ENCODE data around the gene C1GALT1C1L.
A peak's percentile ranks its signal among the peaks of the same experiment; 100 is the strongest.
"Not testable (repeated sequence)": the region's sequence is repeated elsewhere in the genome, so short reads cannot be mapped to it uniquely, and the experiment has no call there.

Gene C1GALT1C1L

GRCh38 chr2:43653506-43653905, 22.7 kb downstream of the C1GALT1C1L start:
- DNase-seq (ENCODE audit: low read depth): no peak

GRCh38 chr2:43648994-43649701, 27.1 kb downstream of the C1GALT1C1L start:
- DNase-seq (ENCODE audit: low read depth): no peak

DNA sequence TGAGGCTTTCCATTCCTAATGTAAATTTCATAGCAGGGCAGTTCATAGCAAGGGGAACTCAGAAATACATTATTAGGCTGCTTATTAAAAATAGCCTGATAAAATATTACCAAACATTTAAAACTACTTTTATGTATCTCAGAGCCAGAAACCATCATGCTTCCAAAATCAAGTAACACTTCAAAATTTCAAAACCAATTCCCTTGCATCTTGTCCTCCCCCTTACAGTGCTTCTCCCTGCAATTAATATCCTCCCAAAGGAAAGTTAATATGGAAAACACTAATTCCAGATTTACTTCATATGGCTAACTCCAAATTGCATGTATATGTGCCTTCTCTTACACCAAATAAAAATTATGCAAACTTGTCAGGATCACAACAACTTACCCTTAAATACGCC, 32.5 kb downstream of the C1GALT1C1L start:
- no peak for DNase-seq (ENCODE audit: low read depth)

- no peak for DNase-seq (ENCODE audit: low read depth)
Measured at GRCh38 chr2:43642363-43642762, 33.9 kb downstream of the C1GALT1C1L start.

DNA sequence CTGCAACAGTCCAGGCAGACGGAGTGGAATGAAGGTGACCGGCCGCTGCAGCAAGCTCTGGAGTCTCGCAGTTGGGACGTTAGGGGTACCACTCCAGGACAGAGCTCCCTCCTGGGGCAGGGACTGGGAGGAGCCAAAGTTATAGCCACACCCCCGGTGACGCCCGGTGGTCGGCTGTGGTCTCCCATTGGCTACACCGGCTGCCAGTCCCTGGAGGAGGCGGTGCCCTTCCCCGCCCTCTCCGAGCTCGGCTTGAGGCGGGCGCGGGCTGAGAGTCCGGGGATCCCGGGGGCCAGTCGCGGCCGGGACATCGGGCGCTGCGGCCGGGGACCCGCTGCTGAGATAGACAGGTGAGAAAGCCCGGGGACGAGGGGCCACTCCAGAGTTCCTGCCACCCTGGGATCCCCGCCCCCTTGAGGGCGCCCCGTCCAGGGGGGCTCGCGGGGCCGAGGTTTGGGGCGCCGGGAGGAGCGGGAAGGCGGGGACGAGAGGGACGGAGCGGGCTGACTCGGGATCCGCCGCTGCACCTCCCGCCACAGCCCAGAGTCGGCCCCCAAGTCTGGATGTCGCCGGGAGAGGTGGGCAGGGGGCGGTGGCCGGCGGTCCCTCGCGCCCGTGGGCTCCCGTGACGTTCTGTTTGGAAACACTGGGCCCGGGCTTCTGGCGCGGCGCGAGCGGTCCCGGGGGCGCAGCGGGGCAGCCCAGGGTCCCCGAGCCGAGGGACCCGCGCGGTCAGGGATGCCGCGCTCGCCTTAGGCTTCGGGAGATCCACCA, 39.0 kb downstream of the C1GALT1C1L start, which contains the start of gene PLEKHH2:
TSS of gene PLEKHH2 (plus strand) at position 231 of the 774 bp plus-strand sequence. CDS start 7,414 bp downstream, outside the sequence.
- DNase-seq (ENCODE audit: low read depth): peak; percentile 80

DNA sequence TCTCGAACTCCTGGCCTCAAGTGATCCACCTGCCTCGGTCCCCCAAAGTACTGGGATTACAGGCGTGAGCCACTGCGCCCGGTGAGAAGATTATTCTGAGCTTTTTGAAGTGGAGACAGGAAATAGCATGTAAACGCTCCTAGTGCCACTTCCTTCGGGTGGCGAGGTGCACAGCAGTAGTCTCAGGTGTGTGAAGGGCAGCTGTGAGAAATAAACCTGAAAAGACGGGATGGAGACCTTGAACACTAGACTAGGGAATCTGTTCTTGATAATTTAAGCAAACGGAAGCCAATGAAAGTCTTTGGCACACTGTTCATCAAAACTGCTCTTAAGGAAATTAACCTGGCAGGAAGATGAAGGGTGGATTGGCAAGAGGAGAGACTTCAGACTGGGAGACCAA, 39.6 kb downstream of the C1GALT1C1L start:
- no peak for DNase-seq (ENCODE audit: low read depth)

DNA sequence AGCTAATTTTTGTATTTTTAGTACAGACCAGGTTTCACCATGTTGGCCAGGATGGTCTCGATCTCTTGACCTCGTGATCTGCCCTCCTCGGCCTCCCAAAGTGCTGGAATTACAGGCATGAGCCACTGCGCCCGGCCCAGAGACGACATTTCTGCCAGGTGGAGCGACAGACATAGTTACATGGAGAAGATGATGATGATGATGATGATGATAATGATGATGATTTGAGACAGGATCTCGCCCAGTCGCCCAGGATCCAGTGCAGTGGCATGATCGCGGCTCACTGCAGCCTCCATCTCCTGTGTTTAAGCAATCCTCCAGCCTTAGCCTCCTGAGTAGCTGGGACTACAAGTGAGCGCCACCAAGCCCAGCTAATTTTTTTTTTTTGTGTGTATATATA, 40.1 kb downstream of the C1GALT1C1L start:
- DNase-seq (ENCODE audit: low read depth): not testable (repeated sequence)

DNA sequence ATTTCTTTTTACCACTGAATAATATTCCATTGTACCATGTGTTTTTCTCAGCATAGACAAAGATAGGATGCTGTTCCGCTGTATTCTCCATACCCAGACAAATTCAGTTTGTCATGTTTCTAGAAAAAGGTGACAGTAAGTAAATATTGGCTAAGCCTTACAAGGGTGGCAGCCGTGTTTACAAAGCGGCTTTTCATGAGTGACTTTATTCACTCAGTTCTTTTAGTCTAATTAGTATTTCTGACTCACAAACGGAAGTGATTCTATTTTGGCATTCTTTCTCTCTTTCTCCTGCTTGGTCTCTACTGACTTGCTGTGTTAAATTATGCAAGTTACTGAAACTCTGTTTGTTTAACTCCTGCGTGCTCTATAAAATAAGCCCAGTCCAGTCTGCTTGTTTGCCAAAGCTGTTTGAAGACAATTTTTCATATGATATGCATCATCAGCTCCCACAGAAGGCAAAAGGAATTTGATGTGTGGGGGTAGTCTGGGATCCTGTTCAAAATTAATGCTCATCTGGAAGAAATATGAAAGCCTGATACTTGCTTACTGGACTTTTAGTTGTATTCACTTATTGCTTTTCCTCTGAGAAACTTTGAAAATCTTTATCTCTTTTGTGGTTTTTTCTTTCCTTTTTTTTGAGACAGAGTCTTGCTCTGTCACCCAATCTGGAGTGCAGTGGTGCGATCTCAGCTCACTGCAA, 41.5 kb downstream of the C1GALT1C1L start:
- no peak for DNase-seq (ENCODE audit: low read depth)

- no peak for DNase-seq (ENCODE audit: low read depth)
Measured at GRCh38 chr2:43631618-43632317, 44.5 kb downstream of the C1GALT1C1L start.

Measured in stimulated activated CD4-positive, alpha-beta T cell treated with anti-CD3 and anti-CD28 coated beads, Interleukin-2, amount 100 ng/mL, for 4 hours (primary cell).